SH-SY5Y (cell line): ENCODE data around the gene SLC2A6.

Source experiments
- GATA2 ChIP-seq: IDR thresholded peaks from 2 replicates; pipeline ENCODE4 v1.6.1; 2011; ENCODE audit warnings: mild to moderate bottlenecking, low read depth, low read length
- GATA3 ChIP-seq: IDR thresholded peaks from 2 replicates; pipeline ENCODE4 v1.6.1; 2011; ENCODE audit warnings: low read depth, mild to moderate bottlenecking, low read length, moderate library complexity

DNA sequence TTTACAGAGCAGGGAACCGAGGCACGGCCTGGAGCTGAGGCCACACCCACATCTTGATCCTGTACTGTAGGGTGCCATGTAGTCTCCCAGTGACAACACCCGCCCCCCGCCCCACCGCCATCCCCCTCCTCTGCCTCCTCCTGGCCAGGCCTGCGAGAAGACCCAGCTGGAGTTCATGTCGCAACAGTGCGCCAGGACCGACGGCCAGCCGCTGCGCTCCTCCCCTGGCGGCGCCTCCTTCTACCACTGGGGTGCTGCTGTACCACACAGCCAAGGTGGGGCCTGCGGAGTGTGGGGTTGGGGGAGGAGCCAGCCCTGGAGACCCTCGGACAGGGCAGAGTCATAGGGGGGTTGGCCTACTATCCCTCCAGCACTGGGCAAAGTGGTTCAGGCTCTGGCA is 42.2 kb downstream of the SLC2A6 start:
- no peak for TF ChIP-seq GATA3
- no peak for TF ChIP-seq GATA2
